B cell (primary cell): ENCODE results near the gene VTI1A.

ENCODE experiments used
- CTCF ChIP-seq: fragments of 200-600 bp; IDR thresholded peaks from one replicate; pipeline ENCODE4 v1.8.0; 2022; ENCODE audit warnings: antibody characterized with exemption, mild to moderate bottlenecking
- EZH2 ChIP-seq: IDR thresholded peaks from 2 replicates; pipeline ENCODE4 v1.6.1; 2012; ENCODE audit warnings: borderline replicate concordance, low read depth, mild to moderate bottlenecking, moderate library complexity, low read length; ENCODE audit not compliant: insufficient read depth, poor library complexity, severe bottlenecking

GRCh38 chr10:112715581-112715980, 268.6 kb downstream of the VTI1A start:
- TF ChIP-seq CTCF (no peak), EZH2 (no peak)
